Stimulated activated CD8-positive, alpha-beta memory T cell treated with anti-CD3 and anti-CD28 coated beads, Interleukin-15, amount 100 ng/mL, for 1 hour (primary cell): Measurements from ENCODE around the gene SHC3.

ENCODE experiments used
- DNase-seq: peaks from one replicate; pipeline ENCODE4 v3.0.0-alpha.2; 2020; ENCODE audit warnings: low read depth

SHC3 gene

DNA sequence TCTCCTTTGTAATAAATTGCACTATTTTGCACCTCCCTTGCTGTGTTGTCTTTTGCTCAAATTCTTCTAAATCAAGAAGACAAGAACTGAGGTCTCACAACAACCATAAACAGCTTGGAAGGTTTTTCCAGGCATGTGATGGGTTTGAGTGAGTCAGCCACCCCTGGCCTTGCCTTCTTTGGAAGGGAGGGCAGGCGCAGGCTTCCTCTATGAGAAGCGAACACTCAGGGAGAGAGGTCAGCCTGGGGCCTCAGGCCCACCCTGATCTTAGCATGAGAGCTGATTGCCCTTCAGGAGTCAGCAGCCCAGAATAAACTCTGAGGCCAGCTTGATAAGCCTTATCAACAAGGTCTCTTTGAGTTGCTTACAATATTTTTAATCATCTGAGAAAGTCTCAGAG lies 155.7 kb downstream of the SHC3 start:
- no peak for DNase-seq

DNA sequence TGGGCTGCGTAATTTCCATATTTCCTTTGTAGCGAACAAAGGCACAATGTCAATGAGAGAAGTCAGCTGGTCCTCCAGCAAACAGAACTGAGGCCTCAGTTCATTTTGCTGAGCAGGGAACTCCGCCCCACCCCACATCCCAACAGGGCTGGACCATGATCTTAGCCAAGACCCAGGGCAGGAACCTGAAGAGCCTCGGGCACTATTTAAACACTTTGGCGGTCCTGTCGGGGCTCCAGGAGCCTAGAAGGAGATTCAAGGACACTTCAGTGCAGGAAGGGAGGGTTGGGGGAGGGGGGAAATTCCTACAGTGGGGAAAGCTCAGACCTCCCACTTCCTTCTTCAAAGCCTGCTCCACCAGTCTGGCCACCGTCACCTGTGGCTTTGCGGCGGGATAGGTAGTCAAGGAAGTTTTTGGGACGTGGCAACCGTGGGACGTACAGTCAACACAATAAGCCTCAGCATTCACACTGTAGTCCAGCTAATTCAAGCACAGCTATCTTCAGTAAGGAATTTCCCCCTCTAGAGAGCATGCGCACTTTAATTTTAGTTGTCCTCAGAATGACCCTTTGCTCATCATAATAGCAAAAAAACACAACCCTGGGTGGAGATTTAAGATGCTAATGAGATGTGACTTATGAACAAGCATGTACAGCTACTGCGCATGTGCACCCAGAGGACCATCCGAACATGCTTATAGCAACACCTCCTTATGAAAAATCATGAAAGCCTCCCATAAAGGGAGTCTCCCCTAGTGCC lies 156.4 kb downstream of the SHC3 start:
- no peak for DNase-seq

DNA sequence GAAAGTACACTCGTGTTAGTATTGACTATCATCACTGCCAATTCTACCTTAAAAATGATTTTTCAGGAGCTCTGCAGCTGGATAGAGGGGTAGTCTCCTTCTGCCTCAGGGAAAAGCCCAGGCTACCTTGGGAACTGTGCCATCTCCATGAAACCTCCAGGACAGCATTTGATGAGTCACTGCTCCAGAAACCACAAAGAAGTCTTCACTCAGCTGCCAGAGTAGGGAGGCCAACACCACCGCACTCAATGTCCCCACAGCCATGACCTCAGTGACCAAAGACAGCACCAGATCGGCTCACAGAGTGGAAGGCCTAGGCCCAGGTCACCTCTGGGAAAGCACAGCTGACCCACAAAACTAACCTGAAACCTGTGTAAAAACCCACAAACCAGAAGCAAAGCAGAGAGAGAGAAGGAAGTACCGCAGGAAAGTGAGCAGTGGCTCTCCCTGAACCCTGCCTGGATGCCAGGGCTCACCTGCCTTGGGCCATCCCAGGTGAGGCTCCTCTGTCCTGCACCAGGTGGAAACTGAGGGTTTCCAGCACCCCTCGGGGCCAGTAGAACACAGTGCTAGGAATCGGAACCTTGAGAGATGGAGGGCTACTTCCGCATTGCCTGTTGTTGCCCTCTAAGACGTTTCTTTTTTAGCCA lies 157.3 kb downstream of the SHC3 start:
- no peak for DNase-seq

DNA sequence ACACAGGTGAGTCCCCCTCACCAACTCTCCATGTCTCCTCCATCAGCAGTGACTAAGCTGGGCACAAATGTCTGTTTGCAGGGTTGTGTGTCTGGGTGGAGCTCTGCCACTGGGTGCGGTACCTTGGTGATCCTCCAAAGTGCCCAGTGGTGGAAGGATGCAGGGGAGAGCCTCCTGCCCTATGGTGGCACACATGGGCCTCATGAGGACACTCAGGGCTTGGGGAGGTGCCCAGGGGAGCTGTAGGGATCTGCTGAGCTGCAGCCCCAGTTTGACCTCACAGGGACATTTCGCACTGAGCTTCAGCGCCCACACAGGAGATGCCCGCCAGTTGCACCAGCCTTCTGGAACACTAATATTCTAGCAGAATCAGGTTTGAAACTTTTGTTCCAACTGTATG lies 157.9 kb downstream of the SHC3 start:
- DNase-seq = no peak

DNA sequence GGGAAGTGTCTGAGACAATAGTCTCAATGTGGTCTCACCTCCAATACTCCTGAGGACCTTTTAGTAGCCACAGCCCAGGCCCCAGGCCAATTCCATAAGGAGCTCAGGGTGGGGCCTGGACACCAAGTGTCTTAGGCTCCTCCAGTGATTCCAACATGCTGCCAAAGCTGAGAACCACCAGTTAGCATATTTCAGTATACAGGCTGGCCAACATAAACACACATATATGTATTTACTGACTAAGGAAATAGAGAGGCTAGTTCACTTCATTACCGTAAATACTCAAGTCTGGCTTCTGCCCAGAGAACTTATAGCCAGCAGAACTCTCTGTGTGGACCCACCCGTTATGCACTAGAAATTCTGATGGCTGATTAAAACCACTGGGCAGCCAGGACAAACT lies 163.3 kb downstream of the SHC3 start:
- no peak for DNase-seq

DNA sequence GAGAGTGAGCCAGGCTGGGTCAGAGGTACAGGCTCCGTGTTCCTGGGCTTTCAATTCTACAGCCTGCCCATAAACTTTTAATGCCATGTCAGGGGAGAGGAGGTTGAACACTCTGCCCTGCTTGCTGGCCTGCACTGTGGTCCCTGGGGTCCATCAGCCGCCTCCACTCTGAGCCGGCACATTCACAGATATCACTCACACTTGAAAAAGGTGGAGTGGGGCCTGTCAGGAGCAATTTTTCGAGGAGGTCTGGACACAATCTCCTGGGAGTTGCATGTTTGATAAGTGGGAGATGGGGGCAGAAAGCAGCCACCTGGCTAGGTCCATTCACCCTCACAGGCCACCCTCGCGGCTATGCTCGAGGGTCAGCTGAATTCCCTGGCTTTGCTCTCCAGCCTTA lies 164.5 kb downstream of the SHC3 start:
- no peak for DNase-seq

DNA sequence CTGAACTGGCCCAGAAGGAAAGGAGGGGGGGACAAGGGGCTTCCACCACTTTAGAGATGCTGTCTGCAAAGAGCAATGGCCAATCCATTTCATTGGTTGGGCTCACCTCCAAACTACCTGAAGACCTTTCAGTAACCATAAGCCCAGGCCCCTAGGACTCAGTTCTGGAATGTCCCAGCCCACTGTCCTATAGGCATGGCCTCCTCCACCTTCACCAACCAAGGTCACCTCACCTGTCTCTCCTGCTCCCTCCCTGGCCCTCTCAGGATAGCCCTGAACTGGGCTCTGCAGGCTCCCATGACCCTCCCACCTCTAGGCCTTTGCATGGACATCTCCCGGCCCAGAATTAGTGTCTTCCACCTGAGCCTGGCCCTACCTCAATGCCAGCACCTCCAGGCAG lies 165.0 kb downstream of the SHC3 start:
- DNase-seq = no peak

DNA sequence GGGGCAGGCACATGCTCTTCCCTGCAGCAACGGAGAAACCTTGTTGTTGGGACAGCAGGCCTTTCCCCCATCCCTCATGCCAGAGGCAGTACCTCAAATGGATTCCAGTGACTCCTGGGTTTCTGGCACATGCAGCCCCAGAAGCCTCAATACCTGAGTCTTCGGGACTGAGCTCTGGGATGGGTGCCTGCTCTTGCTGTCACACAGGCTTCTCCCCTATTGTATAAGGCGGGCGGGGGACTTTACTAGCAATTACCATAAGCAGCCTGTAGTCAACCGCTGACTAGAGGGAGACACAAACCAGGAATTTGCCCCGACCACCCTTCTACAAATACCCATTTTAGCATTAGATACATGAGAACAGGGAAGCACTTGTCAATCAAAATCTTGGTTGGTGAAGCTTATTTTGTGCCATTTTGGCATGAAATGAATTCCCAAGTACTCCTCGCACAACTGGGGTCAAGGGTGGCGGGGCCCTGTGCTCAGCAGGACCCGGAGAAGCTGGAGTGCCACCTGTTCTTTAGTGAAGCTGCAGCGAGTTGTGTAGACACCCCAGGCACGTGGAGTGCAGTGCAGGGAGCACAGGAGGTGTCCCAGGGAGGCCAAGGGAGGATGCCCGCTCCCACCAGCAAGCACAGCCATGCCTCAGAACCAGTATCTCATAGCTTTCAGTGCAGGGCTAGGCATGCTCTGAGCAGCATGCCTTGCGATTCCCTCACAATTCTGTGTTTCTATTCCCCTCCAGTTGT lies 166.2 kb downstream of the SHC3 start:
- DNase-seq = no peak

DNA sequence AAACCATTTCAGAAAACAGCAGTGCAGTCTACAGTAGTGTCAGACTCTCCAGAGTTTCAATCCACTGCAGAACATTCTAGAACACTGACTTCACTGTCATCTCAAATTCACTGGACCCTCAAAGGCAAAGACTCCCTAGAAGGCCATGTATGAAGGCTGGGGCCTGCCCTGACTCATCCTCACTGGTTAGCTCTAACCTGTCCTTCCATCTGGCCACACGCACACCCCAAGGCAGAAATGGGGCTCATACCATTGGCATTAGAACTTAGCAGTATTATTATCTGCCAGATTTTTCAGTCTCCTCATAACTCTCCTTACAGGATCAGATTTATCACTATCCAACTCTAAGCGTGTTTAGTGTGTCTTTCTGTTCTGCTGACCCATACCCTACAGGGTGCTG lies 166.9 kb downstream of the SHC3 start:
- no peak for DNase-seq

DNA sequence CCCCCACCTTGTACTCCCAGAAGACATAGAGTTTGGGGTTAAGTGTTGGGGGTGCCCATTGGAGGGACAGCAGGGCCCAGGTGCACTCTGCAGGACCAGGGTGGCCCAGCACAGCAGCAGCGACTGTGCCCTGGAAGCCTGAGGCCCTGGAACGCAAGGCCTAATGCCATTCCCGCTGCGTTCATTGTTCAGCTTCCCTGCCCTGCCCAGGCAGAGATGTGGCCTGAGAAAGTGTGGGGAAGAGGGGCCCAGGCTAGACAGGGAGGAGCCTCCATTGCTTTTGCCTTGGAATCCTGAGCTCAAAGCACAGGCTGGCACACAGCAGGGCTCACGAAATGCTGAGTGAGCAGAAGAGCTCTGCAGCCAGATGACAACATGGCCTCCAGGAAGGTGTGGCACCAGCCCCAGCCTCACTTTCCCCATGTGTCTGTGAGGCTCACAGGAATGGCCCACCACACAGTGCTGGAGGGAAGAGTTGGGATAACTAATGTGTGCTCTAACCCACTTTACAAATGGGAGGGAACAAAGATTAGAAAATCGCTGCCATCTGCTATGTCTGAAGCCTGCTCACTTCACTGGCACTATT lies 168.0 kb downstream of the SHC3 start:
- DNase-seq = no peak

DNA sequence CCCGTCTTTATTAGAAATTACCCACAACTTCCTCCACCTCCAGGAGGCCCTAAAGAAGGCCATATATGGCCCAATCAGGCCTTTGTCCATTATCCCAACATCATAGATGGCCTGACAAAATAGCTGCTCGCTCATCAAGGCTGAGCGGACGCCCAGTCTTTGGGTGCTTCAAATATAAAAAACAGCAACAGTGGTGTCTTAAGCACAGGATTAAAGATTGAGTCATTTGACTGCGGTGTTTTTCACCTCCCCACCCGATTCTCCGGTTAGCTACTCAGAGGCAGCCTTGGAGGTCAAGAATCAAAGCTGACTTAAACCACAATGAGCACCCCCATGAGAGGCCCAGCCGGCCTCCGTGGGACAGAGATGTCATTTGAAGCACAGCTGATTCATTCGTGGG lies 168.6 kb downstream of the SHC3 start:
- DNase-seq = no peak

DNA sequence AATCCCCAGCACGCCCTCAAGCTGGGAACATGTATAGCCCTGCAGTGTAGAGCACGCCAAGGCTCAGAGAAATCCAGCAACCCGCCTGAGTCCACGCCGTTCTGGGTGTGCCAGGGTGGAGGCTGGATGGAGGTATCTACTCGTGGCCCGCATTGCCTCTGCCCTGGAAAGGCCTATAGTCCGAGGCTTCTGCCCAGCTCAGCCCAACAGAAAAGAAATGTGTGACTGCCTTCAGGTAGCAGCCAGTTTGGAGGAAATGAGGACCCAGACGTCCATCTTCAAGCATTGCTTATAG lies 169.1 kb downstream of the SHC3 start:
- no peak for DNase-seq

DNA sequence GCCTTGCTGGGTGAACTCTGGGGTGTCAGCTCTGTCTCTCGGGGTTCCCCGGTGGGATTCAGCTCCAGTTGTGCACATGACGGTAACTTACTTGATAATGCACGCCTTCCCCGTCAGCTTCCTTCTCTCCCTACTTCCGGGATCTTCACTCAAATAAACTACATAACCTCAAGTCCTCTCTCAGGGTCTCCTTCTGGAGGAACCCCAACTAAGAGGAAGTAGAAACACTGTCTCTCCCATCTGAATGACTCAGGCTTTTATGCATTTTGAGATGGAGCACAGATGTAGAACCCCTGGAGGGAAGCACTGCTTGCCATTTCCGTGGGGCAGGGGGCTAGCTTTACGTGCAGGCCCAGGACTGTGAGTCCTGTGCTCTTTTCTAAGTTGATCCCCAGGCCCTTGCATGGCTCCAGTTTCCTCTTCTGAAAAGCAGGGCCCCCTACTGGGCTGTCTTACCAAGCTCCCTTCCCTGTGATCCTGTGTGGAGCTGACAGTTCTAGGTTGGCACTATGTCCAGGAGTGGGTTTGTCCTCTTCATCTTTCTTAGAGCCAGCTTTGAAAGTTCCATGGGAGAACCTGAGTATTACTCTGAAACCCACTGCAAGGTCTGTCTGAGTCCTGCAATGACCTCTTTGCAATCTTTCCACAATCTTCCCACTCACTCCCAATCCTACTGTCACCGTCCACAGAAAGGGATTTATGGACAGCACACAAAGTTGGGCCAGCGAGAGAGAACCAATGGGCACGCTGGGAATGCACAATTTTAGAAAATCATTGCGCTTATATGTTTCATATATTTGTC lies 169.7 kb downstream of the SHC3 start:
- DNase-seq = no peak

DNA sequence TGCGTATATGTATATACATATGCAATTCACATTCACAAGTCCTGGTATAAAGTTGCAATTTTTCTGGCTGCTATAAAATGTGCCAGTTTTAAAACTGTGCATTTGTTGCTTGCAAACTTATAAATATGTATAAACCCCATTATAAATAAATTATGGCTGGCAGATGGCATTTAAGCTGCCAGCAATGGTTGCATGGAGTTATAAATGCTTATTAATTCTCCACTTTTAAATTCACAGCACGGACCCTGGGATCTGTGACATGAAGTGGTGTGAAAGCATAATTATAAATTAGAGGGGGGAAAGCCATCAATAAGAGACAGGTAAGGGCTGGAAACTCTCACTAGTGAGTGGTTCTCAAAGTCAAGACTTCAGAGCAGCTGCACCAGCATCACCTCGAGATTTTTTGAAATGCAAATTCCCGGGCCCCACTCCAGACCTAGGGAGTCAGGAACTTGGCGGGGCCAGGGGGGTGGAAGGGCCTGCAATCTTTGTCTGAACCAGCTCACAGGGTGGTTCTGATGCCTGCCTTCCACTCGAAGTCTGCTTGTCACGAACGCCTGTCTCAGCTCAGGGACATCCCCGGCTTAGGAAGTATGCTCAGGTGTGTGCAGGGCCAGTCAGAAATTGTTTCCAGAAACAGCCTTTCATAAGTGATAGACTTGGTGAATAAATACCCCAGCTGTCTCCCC lies 170.4 kb downstream of the SHC3 start:
- no peak for DNase-seq

DNA sequence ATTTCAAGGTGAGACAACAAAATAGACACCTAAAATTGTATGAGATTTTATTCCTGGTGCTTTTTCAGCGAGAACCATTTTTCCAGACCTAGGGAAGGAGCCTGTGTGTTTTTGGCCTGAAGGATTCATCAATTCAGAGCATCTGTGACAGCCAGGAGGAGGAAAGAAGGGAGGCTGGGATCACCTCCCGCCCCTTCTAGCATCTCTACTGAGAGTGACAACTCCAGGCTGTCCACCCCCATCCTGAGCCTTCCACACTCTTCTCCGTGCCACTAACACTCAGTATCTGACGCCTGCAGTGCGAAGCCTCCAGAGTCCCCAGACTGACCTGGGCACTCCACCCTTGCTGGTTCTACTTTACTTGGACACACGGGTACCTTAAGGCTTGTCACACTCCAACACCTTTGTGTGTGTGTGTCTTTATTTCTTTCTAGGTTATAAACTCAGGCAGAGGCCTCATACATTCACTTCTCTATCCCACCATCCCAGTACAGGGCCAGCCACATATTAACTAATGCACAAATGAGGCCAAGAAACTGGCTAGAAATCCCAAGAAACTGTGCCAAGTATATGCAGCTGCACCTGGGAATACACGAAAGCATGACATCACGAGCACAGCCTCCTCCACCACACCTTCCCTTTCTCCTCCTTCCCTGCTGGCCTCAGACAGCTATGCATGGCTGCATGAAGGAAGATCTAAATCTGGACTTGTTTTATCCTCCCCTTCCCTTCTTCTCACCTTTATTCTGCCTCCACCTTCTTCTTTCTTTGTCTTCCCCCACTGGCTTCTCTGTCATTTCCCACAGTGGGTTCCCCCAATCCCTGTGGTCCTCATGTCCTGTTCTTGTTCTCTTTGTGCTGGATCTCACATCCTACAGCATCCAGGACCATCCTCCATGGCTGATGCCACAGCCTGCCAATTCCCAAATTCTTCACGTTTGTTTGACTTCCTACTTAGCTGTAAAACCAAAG lies 171.3 kb downstream of the SHC3 start:
- DNase-seq = no peak

DNA sequence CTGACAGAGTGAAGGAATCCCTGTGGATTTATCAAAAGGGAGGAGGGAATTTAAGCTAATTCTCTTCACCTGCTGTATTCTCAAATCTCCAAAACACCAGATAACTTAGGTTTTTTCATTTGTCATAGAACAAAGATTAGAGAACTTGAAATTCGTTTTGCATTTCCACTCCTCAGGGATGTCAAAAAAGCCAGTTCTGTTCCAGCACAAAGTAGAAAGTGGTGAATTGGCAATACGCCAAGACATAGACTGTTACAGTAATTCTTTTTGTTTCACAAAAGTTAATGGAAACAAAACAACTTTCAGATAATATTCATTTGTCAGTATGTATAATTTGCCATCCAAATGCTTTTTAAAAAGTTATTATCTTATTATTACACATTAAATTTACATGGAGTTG lies 172.4 kb downstream of the SHC3 start:
- no peak for DNase-seq

DNA sequence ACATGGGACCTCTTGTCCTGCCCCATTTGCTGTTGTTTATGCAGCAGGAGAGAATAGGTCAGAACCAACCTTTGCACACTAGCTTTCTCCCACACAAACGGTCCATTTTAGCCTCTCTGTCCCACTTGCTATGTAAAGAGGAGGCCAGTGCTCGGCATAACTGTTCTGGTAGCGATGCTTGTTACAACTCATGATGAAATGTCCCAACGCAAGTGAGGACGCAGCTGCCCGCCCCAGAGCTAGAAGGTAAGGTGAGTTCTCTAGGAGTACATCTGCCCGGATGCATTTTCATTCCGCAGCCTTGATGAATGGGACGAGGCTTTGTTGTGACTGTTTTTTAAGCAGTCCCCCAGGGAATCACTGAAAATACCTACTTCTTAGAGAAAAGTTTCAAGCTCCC lies 173.3 kb downstream of the SHC3 start:
- DNase-seq = no peak

DNA sequence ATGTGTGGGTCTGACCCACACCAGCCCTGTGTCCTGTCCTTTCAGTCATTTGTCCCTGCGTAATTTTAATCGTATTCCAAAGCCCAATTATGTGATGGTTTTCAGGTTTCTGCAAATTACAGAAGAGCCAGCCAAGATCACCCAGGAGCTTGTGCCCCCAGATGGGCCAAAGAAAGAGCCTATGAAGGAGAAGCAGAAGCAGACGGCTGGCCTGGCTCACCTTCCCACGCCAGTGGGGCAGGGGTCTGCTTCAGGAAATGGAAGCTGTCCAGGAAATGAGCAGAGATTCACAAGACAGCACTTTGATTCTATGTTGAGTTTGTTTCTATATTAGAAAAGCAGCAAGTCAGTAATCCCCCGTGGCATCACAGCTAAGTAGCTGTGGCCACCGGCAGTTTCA lies 175.6 kb downstream of the SHC3 start:
- no peak for DNase-seq

DNA sequence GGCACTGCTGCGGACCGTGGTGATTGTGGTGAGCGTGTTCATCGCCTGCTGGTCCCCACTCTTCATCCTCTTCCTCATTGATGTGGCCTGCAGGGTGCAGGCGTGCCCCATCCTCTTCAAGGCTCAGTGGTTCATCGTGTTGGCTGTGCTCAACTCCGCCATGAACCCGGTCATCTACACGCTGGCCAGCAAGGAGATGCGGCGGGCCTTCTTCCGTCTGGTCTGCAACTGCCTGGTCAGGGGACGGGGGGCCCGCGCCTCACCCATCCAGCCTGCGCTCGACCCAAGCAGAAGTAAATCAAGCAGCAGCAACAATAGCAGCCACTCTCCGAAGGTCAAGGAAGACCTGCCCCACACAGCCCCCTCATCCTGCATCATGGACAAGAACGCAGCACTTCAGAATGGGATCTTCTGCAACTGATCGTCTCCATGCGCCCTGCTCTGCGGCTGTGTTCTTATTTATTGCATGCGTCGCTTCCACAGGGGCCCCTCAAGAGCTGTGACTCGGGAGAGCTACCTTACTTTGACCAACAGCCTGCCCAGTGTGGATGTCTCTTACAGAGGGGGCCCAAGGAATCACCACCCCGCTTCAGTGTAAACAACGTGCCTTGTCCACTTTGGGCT lies 176.6 kb downstream of the SHC3 start:
- DNase-seq = no peak
